AG09309 (cell line): ENCODE data around the gene SCO2.

ENCODE experiments used
- DNase-seq: peaks from one replicate; pipeline ENCODE4 v3.0.0-alpha.2; 2010; ENCODE audit warnings: low read depth
- H3K4me3 ChIP-seq: 2 replicates; pipeline ENCODE4 v1.5.1; 2011; ENCODE audit warnings: mild to moderate bottlenecking, low read depth, low read length, moderate library complexity; ENCODE audit not compliant: control insufficient read depth
- CTCF ChIP-seq: IDR thresholded peaks from 2 replicates; pipeline ENCODE4 v1.5.1; 2011; ENCODE audit warnings: mild to moderate bottlenecking, low read depth, low read length, inconsistent platforms; ENCODE audit not compliant: insufficient read depth, control insufficient read depth; ENCODE audit errors: missing control alignments

SCO2 gene

GRCh38 chr22:50526834-50527801 lies 1.7 kb upstream of the SCO2 start:
- no peak for TF ChIP-seq CTCF
- DNase-seq = no peak
- peak overlapping the region; percentile 62 for H3K4me3 ChIP-seq

- H3K4me3 ChIP-seq = peak overlapping the region; percentile 62
- DNase-seq = no peak
- TF ChIP-seq CTCF = peak; percentile 41
Measured at GRCh38 chr22:50526108-50526833, 873 bp upstream of the SCO2 start.

- no peak for TF ChIP-seq CTCF
- H3K4me3 ChIP-seq = peak overlapping the region; percentile 62
- no peak for DNase-seq
Measured at GRCh38 chr22:50525858-50526107, 385 bp upstream of the SCO2 start.

DNA sequence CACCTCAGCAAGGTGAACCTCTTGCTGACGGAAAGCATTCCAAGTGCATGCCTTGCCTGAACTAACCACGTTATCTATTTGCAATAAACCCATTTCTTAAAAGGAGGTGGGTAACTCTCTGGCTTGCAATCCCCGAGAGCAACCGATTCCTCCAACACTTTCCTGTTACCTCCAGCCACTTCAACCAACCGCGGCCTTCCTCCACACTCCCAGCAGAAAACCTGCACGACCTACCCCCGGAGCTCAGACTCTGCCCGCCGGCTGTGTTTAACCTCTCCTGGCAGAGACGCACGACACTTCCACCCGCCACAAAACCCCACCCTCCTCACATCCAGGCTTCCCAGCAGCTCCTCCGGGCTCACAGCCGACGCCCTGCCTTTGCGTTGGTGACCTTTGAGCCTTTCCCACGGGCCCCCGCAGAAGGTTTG lies 708 bp downstream of the SCO2 start:
- no peak for TF ChIP-seq CTCF
- peak overlapping the region; percentile 90 for H3K4me3 ChIP-seq
- DNase-seq = no peak

DNA sequence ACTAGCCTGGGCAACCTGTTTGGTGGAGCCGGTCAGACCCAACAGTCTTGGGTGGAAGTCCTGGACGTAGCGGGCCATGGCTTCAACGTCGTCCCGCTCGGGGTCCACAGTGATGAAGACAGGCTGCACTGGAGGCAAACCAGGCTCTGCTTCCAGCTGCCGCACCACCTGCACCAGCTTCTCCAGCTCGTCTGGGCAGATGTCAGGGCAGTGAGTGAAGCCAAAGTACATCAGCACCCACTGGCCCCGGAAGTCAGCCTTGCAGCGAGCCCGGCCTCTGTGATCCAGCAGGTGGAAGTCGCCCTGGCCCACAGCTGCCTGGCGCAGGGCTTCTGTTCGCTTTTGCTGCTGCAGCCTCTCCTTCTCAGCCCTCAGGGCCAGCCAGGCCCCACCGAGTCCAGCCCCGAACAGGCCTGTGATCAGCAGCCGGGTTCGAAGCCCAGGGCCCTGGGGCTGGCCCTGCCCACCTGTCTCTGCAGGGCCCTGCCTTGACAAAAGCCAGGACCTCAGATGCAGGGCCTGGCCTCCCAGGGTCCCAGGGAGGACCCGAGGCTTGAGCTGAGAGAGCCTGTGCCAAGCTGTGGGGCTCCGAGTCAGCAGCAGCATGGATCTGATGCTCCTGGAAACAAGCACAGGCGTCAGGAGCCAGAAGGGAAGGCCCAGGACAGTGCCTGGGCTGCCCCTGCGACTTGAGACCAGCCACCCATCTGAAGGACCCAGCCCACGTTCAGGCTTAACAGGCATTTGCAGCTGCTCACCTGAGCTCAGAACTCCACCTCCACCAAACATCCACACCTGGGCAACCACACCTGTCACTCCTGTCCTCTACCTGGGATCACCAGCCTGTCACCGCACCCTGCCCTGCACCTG lies 1.4 kb downstream of the SCO2 start:
- no peak for TF ChIP-seq CTCF
- H3K4me3 ChIP-seq = peak overlapping the region; percentile 90
- DNase-seq = no peak

- no peak for TF ChIP-seq CTCF
- DNase-seq = no peak
- H3K4me3 ChIP-seq = no peak overlapping the region
Measured at GRCh38 chr22:50523458-50523805, 2.0 kb downstream of the SCO2 start.
